ENCODE data around the gene TANK.

DNA sequence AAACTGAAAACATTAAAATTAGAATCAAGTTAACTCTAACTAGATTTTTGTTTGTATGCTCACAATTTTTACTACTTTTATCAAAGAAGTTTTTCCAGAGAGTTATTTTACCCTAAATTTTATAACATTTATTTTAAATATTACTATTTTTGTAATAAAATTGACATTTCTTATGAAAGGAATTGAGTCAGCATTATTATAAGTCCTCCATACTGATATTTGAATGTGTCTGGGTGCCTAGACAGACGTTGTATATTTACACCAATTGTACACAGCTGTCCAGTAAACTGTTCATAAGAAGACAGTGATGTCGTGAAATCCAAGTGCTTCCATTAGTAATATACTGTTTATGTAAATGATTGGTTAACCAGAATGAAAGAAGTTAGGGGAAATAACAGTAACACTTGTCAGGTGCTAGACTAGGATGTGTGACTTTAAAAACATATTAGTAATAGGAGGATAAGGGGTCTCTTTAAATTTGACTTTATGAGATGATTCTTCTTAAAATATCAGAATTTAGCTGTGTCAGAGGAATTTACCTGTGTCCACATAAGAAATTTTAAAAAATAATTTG is 73.7 kb downstream of the TANK start:
- TF ChIP-seq, protein P1, sequence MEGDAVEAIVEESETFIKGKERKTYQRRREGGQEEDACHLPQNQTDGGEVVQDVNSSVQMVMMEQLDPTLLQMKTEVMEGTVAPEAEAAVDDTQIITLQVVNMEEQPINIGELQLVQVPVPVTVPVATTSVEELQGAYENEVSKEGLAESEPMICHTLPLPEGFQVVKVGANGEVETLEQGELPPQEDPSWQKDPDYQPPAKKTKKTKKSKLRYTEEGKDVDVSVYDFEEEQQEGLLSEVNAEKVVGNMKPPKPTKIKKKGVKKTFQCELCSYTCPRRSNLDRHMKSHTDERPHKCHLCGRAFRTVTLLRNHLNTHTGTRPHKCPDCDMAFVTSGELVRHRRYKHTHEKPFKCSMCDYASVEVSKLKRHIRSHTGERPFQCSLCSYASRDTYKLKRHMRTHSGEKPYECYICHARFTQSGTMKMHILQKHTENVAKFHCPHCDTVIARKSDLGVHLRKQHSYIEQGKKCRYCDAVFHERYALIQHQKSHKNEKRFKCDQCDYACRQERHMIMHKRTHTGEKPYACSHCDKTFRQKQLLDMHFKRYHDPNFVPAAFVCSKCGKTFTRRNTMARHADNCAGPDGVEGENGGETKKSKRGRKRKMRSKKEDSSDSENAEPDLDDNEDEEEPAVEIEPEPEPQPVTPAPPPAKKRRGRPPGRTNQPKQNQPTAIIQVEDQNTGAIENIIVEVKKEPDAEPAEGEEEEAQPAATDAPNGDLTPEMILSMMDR (IDR thresholded peaks at IDR 0.05; ENCODE audit: extremely low read depth in 1 of 2, insufficient read depth in 1 of 2, low read depth in 1 of 2, low read length in 2 of 2): no peak
- TF ChIP-seq EZH2 (IDR thresholded peaks at IDR 0.05; ENCODE audit: borderline replicate concordance, low read depth, low read length, severe bottlenecking) (no peak), MAX (IDR thresholded peaks at IDR 0.05; ENCODE audit: insufficient read depth, insufficient read length) (no peak), POLR2A (IDR thresholded peaks at IDR 0.05; ENCODE audit: low read depth, low read length) (no peak), POLR2AphosphoS5 (IDR thresholded peaks at IDR 0.05; ENCODE audit: insufficient read depth, low read depth, low read length) (no peak), GATA2 (IDR thresholded peaks at IDR 0.05; ENCODE audit: insufficient read depth, insufficient read length, low read depth, low read length) (no peak), JUN (IDR thresholded peaks at IDR 0.05; ENCODE audit: borderline replicate concordance, insufficient read depth, insufficient read length, low read depth) (no peak)
